NCI-H69 (cell line): ENCODE data around the gene COL18A1.

ENCODE experiments used
- DNase-seq: peaks from one replicate; lab custom pipeline; 2025; lab: John Stamatoyannopoulos, UW

Gene COL18A1

DNA sequence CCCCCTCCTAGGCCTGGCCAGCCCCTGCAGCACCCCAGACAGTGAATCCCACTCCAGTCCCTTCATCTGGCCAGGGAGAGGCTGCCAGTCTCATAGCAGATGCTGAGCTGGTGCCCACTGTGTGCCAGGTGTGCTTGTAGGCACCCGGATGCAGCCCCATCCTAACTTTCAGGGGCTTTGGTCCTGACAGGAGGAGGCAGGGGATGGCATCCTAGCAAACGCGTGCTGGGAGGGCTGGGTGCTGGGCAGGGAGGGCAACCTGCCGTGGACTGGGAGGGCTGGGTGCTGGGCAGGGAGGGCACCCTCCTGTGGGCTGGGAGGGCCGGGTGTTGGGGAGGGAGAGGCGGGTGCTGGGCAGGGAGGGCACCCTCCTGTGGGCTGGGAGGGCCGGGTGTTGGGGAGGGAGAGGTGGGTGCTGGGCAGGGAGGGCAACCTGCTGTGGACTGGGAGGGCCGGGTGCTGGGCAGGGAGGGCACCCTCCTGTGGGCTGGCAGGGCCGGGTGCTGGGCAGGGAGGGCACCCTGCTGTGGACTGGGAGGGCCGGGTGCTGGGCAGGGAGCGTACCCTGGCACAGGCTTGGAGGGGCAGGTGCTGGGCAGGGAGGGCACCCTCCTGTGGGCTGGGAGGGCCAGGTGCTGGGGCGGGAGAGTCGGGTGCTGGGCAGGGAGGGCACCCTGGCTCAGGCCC is 102.0 kb downstream of the COL18A1 start:
- peak; percentile 74 for DNase-seq

DNA sequence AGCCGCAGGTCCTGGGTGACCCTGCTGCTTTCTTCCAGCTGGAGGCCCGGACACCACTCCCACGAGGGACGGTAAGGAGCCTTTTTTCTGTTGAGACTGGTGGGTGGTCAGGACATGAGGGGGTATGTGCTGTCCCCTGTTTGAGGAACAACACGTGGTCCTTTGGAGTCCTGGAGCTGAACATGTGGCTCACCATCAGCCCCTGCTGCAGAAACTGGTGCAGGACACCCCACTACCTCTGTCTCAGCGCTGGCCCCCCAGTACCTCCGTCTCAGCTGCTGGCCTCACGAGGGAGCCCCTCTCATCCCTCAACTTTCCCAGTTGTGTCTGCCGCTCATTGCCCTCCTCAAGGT is 102.5 kb downstream of the COL18A1 start:
- no peak for DNase-seq

DNA sequence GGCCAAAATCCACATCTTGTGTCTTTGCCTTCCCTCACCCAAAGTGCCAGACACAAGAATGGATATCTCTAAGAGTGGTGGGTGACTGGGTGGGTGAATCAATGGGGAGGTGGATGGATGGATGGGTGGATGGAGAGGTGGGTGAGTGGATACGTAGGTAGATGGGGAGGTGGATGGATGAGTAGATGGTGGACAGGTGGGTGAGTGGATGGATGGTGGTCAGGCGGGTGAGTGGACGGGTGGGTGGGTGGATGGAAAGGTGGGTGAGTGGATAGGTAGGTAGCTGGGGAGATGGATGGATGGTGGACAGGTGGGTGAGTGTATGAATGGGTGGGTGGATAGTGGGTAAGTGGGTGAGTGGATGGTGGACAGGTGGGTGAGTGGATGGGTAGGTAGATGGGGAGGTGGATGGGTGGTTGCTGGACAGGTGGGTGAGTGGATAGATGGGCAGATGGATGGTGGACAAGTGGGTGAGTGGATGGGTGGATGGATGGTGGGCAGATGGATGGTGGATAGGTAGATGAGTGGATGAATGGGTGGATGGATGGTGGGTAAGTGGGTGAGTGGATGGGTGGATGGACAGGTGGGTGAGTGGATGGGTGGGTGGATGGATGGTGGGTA is 103.0 kb downstream of the COL18A1 start:
- DNase-seq = no peak

DNA sequence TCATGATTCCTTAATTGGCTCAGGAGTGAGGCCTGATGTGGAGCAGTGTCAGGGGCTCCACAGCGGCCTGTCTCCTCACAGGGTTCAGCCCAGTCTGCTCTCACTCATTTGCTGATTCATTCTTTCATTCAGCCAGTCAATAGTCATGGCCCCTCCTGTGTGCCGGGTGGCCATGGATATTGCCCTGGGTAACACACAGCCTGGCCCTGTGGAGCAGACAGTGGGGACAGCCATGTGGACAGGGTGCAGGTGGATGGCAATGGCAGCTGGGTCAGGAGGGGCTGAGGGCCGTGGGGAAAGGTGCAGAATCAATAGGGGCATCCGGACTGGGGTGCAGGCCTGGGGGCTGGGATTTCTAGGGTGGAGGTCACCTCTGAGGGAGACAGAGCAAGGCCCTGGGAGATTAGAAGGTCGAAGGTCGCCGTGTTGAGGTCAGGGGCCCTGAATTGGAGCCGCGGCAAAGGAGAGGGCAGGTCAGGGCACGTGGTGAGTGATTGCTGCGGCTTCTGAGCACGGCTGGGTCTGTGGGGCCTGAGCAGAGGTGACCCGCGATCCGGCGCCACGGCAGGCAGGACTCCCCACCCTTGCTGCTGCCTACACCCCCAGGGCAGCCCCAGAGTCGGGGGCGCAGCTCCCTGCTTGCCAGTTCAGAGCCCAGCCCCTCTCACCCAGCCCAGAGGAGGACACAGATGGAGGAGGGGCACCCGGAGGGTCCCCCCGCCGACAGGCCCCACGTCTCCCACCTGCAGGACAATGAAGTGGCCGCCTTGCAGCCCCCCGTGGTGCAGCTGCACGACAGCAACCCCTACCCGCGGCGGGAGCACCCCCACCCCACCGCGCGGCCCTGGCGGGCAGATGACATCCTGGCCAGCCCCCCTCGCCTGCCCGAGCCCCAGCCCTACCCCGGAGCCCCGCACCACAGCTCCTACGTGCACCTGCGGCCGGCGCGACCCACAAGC is 103.9 kb downstream of the COL18A1 start:
- DNase-seq = peak; percentile 26

DNA sequence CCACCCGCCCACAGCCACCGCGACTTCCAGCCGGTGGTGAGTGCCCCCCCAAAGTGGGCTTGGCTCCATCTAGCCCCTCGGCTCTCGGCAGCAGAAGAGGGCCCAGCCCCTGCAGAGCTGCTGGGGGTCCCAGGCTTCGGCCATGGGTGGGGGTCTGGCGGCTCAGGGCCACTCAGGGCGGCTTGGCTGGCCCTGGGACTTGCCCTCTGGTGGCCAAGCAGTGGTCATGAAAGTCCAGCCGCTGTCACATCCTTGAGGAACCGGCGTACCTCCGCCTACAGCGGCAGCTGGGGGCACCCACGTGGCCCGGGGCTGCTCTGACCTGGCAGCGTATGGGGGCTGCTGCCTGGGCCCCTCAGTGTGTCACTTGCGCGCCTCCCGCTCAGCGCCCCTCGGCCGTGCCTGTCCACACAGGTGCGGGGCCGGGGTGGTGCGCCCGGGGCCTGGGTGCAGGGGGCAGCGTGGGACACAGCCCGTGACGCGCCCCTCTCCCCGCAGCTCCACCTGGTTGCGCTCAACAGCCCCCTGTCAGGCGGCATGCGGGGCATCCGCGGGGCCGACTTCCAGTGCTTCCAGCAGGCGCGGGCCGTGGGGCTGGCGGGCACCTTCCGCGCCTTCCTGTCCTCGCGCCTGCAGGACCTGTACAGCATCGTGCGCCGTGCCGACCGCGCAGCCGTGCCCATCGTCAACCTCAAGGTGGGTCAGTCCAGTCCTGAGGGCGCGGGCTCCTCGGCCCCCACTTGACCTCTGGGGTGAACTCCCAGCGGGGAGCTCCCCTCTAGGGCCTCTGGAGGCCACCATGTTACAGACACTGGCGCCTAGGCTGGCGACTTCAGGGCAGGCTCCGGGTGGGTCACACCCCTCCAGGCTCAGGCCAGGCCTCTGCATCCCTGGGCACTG is 104.9 kb downstream of the COL18A1 start:
- DNase-seq = no peak

DNA sequence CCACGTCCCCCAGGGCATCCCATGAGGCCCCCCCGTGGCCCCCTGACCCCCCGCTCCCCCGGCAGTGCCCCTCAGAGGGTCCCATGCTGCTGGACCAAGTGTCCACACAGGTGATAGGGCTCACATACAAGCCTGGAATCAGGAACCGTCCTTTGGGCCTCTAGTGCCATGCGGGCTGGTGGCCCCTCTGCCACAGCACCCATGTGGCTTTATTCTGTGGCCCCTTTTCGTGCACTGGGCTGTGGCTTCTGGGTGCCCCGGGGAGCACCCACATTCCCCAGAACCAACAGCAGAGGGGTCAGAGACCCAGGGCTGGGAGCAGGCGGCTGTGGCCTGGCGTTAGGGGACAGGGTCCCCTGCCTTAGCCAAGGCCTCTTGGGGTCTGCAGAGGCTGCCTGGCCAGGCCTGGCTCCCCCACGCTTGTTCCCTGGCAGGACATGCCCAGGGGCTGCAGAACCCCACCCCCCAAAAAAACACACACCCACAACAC is 105.5 kb downstream of the COL18A1 start:
- no peak for DNase-seq

DNA sequence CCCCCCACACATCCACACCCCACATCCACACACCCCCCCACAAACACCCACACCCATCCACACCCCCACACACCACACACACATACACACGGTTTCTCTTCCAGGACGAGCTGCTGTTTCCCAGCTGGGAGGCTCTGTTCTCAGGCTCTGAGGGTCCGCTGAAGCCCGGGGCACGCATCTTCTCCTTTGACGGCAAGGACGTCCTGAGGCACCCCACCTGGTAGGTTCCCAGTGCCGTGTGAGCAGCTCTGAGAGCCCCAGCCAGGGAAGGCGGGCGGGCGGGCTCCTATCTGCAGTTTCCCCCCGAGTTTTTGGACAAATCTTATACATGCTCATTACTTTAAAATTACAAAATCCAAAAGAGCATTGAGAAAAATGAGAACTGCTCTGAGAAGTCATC is 106.0 kb downstream of the COL18A1 start:
- DNase-seq = no peak

DNA sequence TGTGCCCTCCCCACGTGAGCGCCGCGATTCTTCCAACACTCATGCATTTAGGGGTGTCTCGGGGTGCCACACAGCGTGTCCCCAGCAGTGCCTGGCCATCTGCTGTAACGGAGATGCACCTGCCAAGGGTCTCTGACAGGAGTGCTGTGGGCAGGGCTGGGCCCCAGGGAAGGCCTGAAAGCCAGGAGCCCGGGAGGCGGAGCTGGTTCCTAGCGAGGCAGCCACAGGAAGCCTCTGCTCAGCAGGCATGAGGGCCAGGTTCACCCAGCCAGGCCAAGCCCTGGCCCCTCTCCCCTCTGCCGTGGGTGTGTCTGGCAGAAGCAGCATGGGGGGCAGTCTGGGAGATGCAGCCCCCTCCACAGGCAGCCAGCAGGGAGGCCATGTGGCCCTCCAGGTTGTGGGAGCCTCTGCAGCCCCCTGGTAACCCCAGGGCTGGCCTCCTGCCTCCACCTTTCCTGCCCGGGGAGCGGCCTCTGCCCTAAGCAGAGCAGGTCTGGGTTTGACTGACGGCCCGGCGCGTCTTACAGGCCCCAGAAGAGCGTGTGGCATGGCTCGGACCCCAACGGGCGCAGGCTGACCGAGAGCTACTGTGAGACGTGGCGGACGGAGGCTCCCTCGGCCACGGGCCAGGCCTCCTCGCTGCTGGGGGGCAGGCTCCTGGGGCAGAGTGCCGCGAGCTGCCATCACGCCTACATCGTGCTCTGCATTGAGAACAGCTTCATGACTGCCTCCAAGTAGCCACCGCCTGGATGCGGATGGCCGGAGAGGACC is 106.9 kb downstream of the COL18A1 start:
- DNase-seq = no peak

DNA sequence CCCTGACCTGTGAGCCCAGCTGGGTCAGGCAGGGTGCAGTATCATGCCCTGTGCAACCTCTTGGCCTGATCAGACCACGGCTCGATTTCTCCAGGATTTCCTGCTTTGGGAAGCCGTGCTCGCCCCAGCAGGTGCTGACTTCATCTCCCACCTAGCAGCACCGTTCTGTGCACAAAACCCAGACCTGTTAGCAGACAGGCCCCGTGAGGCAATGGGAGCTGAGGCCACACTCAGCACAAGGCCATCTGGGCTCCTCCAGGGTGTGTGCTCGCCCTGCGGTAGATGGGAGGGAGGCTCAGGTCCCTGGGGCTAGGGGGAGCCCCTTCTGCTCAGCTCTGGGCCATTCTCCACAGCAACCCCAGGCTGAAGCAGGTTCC is 107.6 kb downstream of the COL18A1 start:
- DNase-seq = no peak

DNA sequence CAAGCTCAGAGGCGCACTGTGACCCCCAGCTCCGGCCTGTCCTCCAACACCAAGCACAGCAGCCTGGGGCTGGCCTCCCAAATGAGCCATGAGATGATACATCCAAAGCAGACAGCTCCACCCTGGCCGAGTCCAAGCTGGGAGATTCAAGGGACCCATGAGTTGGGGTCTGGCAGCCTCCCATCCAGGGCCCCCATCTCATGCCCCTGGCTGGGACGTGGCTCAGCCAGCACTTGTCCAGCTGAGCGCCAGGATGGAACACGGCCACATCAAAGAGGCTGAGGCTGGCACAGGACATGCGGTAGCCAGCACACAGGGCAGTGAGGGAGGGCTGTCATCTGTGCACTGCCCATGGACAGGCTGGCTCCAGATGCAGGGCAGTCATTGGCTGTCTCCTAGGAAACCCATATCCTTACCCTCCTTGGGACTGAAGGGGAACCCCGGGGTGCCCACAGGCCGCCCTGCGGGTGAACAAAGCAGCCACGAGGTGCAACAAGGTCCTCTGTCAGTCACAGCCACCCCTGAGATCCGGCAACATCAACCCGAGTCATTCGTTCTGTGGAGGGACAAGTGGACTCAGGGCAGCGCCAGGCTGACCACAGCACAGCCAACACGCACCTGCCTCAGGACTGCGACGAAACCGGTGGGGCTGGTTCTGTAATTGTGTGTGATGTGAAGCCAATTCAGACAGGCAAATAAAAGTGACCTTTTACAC is 108.2 kb downstream of the COL18A1 start:
- no peak for DNase-seq

DNA sequence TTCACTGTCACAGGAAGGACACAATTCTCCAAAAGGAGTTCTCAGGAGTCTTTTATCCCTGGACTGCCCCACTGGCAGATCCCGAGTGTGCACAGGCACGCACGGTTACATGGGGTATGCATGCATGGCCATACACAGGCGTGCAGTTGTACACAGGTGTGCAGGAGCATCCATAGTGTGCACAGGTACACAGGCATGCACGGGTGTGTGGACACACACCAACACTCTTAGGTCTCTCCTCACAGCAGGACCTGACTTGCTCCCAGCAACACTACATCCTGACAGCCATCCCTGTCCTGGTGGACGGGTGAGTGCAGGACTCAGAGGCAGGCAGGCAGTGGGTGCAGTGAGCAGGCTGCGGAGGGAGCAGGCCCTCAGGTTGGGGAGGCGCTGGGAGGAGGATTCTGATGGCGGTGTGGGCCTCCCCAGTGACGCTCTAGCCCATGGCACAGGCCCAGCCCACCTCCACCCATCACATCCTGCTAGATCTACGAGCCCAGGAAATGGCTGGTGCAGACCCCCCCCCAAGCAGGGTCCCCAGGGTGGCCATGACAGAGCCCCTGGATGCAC is 108.9 kb downstream of the COL18A1 start:
- no peak for DNase-seq

DNA sequence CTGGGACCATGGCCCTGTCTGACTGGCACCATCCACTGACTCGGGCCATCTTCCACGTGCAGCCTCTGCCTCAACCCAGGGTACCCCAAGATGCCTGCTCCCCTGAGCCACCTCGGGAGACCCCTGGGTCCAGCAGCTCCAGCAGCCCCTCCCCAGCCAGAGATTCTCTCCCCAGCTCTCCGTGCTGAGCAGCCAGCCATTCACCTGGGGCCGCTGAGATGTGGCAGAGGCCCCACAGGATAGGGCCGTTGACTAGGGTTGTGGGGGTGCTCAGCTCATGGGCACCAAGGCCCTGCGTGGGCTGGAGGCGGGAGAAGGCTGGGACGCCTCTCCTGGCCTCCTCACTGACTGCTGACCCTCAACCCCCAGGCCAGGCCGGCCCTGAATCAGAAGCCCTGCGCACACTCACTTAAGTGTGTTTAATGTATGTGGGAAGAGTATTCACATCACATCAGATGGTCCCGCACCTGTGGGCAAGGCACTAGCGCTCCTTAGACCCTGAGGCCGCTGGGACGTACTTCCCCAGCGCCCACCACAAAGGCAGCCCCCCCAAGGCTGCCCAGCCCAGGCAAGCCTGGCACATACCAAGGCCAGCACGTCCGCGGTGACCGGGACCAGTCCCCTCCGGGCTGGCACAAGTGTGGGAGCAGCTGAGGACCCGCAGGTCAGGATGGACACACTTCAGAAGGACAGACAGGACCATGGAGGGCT is 109.5 kb downstream of the COL18A1 start:
- no peak for DNase-seq

DNA sequence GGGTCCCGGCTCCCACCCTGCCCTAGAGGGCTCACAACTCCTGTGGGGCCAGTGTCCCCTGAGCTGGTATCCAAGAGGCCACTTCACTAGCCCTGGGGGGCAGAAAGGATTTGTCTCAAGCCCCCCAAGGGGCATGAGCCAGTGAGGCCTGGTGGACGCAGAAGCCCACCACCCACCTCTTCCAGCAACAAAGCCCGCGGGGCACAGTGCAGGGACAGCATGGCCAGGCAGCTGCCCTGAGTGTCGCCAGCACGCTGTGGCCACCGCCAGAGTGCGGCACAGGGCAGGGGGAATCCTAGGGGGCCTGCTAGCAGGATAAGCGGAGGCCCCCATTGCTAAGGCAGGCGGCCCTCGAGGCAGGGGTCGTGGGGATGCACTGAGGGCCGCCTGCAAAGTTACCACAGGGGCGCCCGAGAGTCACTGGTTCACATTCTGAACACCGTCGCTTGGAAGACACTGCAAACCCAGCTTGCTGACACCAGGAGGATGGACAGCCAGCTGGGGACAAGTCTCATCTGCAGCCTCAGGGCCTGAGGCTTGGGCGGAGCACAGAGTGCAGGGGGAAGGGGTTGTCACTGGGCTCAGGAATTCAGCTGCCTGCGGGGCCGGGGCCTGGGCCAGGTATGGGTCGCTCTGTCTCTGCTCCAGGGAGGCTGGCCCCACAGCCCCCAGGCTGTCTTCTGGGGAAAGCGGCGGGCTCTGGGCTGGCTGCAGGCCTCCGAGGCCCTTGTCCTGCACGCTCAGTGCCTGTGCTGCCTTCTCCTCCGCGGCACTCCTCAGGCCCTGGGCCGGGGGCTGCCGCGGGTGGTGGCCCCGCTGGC is 110.5 kb downstream of the COL18A1 start:
- no peak for DNase-seq

DNA sequence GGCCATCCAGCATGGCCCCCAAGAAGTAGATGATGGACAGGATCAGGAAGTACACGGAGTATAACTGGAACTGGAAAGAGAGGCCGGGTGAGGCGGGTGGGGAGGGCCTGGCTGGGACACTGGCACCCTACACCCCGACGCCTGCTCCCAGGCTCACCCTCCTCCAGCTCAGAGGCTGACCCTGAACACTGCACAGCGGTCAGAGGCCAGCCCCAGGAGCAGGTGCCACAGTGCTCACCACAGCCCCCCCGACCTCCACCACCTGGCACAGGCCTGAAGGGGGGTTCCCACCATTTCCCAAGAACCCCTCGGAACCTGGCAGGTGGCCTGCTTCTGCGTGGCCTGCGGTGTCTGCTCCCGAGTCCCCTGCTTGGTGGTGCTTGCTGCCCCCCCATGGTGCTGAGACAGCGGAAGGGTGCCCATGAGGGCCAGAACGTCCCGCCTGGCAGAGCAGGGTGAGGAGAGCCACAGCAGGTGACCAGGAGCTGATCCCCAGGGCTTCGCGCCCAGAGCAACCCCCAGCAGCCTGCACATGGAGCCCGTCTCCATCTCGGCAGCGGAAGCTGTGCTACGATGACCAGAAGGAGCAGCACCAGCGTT is 111.2 kb downstream of the COL18A1 start:
- no peak for DNase-seq

DNA sequence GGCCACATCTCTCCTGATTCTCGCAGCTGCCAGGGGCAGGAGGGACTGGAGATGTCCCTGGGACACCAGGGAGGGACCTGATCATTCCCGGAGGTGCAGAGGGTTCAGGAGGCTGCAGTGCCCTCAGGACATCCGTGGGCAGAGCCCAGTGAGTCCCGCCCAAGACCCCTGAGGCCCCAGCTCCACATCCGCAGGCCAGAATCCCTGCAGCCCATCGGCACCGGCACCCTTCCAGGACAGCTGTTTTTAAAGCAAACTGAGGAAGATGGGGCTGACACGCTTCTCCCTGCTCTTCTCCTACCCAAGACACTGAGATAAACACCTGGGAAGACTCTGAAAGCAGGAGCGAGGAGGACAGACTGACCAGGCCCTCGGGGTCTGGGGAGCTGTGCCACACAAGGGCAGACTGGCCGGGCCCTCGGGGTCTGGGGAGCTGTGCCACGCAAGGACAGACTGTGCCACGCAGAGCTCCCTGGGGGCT is 111.7 kb downstream of the COL18A1 start:
- DNase-seq = no peak

DNA sequence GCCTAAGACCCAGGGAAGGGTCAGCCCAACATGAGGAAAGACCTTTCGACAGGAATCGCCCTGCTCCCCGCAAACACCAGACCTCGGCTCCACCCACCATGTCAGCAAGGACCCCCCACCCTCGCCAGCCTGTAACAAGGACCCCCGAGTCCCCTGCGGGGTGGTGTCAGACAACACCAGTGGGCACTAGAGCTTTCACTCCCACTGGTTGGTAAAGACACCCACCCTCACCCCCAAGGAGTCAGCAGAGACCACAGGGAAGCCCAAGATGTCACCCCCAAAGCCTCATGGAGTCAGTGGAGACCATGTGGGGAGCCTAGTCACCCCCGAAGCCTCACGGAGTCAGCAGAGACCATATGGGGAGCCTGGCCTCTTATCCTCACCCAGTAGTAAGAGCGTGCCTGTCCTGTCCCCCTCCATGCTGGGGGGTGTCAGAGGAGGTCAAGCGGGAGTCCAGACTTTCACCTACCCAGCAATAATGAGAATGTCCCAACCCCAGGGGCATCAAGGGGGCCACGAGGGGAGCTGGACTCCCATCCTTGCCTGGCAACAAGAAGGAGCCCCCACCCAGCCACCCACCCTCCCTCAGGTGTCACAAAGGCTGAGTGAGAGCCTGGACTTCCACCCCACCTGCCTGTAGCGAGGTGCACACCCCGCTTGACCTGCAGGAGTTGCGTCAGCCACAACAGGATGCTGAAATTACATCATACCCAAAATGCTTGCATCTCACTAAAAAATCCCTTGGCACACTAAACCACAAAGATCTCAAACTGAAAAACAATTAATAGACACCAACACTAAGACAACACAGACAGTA is 112.5 kb downstream of the COL18A1 start:
- no peak for DNase-seq

DNA sequence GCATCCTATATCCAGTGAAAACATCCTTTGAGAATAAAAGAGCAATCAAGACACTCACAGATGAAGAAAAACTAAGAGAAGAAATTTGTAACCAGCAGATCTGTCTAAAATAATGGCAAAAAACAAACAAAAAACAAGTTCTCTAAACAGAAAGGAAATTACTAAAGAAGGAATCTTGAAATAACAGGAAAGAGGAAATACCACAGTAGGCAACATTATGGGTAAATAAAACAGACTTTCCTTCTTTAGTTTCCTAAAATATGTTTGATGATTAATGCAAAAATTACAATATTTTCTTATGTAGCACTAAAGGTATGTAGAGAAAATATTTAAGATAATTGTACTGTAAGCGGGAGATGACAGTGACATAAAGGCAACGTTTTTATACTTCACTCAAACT is 113.8 kb downstream of the COL18A1 start:
- no peak for DNase-seq
